GM10248 (cell line): ENCODE results near the gene ARSG.
"Not testable (repeated sequence)": the region's sequence is repeated elsewhere in the genome, so short reads cannot be mapped to it uniquely, and the experiment has no call there.

Source experiments
- CTCF ChIA-PET: fragments of 300-600 bp; sonication (Branson Sonifier 250); formaldehyde crosslinking; extraction: SDS; loops from one replicate; lab custom pipeline; 2021; ENCODE audit warnings: antibody characterized with exemption; lab: Yijun Ruan, JAX
- POLR2A ChIA-PET: fragments of 350-650 bp; sonication (Branson Sonifier 250); formaldehyde crosslinking; extraction: SDS; loops from one replicate; lab custom pipeline; 2020; ENCODE audit warnings: antibody characterized with exemption; lab: Yijun Ruan, JAX
- DNase-seq: peaks from one replicate; pipeline ENCODE4 v3.0.0; 2012; ENCODE audit errors: extremely low spot score
- CTCF ChIP-seq: IDR thresholded peaks from 2 replicates; pipeline ENCODE4 v1.5.1; 2012; ENCODE audit warnings: mild to moderate bottlenecking, low read depth; ENCODE audit errors: extremely low read depth, missing control alignments, control extremely low read depth

The ARSG gene

DNA sequence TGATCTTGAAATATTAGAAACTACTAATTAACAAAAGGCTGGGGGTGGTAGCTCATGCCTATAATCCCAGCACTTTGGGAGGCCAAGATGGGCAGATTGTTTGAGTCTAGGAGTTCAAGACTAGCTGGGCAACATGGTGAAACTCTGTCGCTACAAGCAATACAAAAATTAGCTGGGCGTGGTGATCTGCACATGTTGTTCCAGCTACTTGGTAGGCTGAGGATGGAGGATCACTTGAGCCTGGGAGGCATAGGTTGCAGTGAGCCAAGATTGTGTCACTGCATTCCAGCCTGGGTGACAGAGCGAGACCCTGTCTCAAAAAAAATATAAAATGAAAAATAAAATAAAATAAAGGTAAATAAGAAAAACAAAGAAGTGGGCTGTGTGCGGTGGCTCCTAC is 66.6 kb downstream of the ARSG start:
- DNase-seq = no peak
- ChIA-PET POLR2A (no interaction called here), CTCF (interaction anchor here (1.3 kb wide), 1 partner anchor 21 kb away, joined by 4 read pairs; no protein-coding TSS in a partner anchor)
- TF ChIP-seq CTCF = no peak

DNA sequence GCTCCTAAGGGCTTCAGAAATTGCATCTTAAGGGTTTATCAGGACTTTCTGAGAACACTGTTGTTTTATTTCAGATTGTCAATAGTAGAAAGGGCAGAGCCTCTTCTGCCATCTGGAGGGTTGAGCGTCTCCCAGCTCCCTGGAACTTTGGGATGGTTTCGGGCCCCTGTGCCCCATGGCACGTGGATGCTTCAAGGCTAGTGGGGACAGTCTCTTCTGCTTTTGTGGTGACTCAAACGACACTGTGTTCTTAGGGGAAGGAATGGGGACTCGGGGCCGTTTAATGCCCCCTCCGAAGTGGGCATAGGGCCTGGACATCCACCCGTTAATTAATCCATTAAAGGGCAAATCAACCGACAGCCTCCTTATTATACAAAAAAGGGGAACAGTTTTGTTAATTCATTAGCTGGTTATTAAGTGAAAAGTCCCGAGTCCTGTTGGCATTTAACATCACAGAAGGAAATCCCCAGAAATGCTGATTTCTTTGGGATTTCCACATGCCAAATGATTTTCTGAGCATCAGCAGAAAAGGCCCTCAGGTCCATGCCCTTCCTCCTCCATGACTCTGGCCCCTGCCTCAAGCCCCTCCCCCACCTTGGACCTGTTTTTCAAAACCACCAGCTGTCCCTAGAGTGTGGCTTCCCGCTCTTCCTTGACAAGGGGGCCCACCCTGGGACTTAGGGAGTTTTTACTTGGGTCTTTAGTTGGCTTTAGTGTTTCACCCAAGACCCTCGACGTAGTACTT is 68.7 kb downstream of the ARSG start:
- POLR2A ChIA-PET = no interaction called here
- CTCF ChIA-PET = interaction anchor here (1.1 kb wide), 3 partner anchors 25 to 159 kb away, joined by 3 read pairs; no protein-coding TSS in a partner anchor
- no peak for TF ChIP-seq CTCF
- DNase-seq = no peak

- no peak for TF ChIP-seq CTCF
- CTCF ChIA-PET = no interaction called here
- no peak for DNase-seq
- POLR2A ChIA-PET = no interaction called here
Measured at GRCh38 chr17:68365469-68365868, 74.2 kb downstream of the ARSG start.

GRCh38 chr17:68368387-68368786 is 77.1 kb downstream of the ARSG start:
- ChIA-PET POLR2A (no interaction called here), CTCF (interaction anchor here (1.3 kb wide), 1 partner anchor 14 kb away, joined by 3 read pairs; no protein-coding TSS in a partner anchor)
- no peak for DNase-seq
- no peak for TF ChIP-seq CTCF

GRCh38 chr17:68375566-68375965 is 84.3 kb downstream of the ARSG start:
- no peak for DNase-seq
- no peak for TF ChIP-seq CTCF
- CTCF ChIA-PET = interaction anchor here (0.7 to 1.6 kb wide), 3 partner anchors 11 to 118 kb away, joined by 3 to 6 read pairs (median 3); no protein-coding TSS in a partner anchor
- POLR2A ChIA-PET = no interaction called here

GRCh38 chr17:68376178-68376577 is 84.9 kb downstream of the ARSG start:
- DNase-seq, POLR2A ChIA-PET: not testable (repeated sequence)
- CTCF ChIA-PET = interaction anchor here (0.7 to 1.6 kb wide), 3 partner anchors 10 to 24 kb away, joined by 3 to 6 read pairs (median 4); no protein-coding TSS in a partner anchor

- ChIA-PET POLR2A (no interaction called here), CTCF (no interaction called here)
- no peak for DNase-seq
- no peak for TF ChIP-seq CTCF
Measured at GRCh38 chr17:68377771-68378267, 86.5 kb downstream of the ARSG start.
